Suprapubic skin (tissue), 4 donors: ENCODE measurements around the gene G2E3. TPM values are rescaled to one million over a fixed set of nuclear protein-coding genes. Genes with fewer than 3 reads are reported as not detected.
"Not testable (repeated sequence)": the region's sequence is repeated elsewhere in the genome, so short reads cannot be mapped to it uniquely, and the experiment has no call there.

Source experiments
- DNase-seq, 2 donors: peaks; one replicate each; pipeline ENCODE4 v3.0.0-alpha.2; 2019; ENCODE audit warnings: low spot score in 2 of 2
- H3K27ac ChIP-seq: fragments of 200-600 bp; sonication (generic); one replicate; pipeline ENCODE4 v1.5.1; 2019
- H3K27me3 ChIP-seq: fragments of 200-600 bp; sonication (generic); one replicate; pipeline ENCODE4 v1.5.1; 2019
- H3K36me3 ChIP-seq: fragments of 200-600 bp; sonication (generic); one replicate; pipeline ENCODE4 v1.5.1; 2019
- H3K4me1 ChIP-seq: fragments of 200-600 bp; sonication (generic); one replicate; pipeline ENCODE4 v1.5.1; 2019
- H3K4me3 ChIP-seq: fragments of 200-600 bp; sonication (generic); one replicate; pipeline ENCODE4 v1.5.1; 2019; ENCODE audit warnings: mild to moderate bottlenecking
- H3K9me3 ChIP-seq: fragments of 200-600 bp; sonication (generic); one replicate; pipeline ENCODE4 v1.5.1; 2019
- CTCF ChIP-seq, 2 donors: fragments of 200-600 bp in 1 of 2; fragments of 450-650 bp in 1 of 2; sonication (generic) in 1 of 2; IDR thresholded peaks; one replicate each; pipeline ENCODE4 v1.5.1; 2016 to 2019; ENCODE audit warnings: antibody characterized with exemption in 2 of 2, mild to moderate bottlenecking in 1 of 2, moderate library complexity in 1 of 2
- EP300 ChIP-seq: sonication (generic); formaldehyde crosslinking; IDR thresholded peaks from one replicate; pipeline ENCODE4 v1.6.1; 2017; ENCODE audit warnings: antibody characterized with exemption
- POLR2A ChIP-seq, 2 donors: fragments of 450-650 bp; IDR thresholded peaks; one replicate each; pipeline ENCODE4 v1.6.1; 2017; ENCODE audit warnings: antibody characterized with exemption in 2 of 2, mild to moderate bottlenecking in 2 of 2, moderate library complexity in 2 of 2
- POLR2AphosphoS5 ChIP-seq, 3 donors: sonication (generic); formaldehyde crosslinking; IDR thresholded peaks; one replicate each; pipeline ENCODE4 v1.6.1; 2017; ENCODE audit warnings: antibody characterized with exemption in 3 of 3
- whole genome bisulfite sequencing: methylation state at CpG from one replicate; pipeline ENCODE4 v1.1.5; 2018; 5-methylcytosine and 5-hydroxymethylcytosine counted together
- total RNA-seq, 4 donors: library from RNA; depleted of rRNA; stranded (reverse); fragments of >200 nt; gene quantifications; one replicate each; pipeline ENCODE4 v1.1.0, GENCODE V29; 2016

Gene G2E3
- total RNA-seq, 4 donors from 2014 or later, result 7.3 to 13.9 (median 9.7) TPM

DNA sequence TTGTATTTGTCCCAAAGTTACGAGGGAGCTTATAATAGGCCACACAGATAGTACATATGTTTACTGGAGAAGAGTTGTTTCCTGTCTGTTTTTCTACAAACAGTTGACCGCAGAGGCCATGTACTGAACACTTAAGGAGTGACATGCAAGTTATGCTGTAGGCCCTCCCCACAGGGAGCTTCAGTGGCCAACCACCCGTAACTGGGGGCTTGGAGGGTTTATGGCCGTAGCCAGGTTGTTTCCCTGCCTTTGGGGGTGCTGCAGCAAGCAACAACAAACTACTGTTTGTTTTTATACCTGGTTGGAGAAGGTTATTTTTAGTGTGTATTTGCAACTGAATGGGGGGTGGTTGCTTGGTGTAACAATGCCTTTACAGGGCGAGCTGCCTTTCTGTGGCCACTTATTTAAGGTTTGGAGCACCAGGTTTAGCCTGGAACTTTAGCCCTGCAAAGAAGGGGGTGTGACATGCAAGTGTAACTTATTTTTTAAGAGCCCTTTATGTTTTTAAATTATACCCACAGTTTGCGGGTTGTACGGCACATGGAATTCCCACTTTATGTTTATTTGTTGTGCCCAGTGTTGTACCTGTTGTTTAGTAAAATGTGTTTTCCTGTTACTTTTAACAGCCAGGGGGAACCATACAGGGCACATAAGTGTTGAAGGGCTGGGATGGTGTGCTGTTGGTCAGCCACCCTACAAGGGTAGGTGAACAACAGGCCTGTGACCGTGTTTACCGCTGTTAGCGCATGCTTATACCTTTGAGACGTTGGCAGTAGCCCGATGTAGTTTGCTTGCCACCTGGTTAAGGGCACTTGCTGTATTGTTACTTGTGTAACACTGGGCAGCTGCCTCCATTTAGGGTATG is 29.9 kb upstream of the G2E3 start:
- no peaks in the 10 kb centered on the region for H3K36me3 ChIP-seq
- TF ChIP-seq CTCF (IDR thresholded peaks at IDR 0.05) (no peak), POLR2A (IDR thresholded peaks at IDR 0.05) (no peak)
- 92% methylated on average over 12 of the region's 12 CpGs for WGBS
- DNase-seq, result no peak
- no peaks in the 10 kb centered on the region for H3K9me3 ChIP-seq
- no peak overlapping the region for H3K4me3 ChIP-seq
- H3K27ac ChIP-seq, result no peak overlapping the region
- H3K27me3 ChIP-seq, result no peaks in the 10 kb centered on the region
- no peaks in the 10 kb centered on the region for H3K4me1 ChIP-seq

- no peaks in the 10 kb centered on the region for H3K9me3 ChIP-seq
- no peak for TF ChIP-seq EP300
- TF ChIP-seq CTCF (IDR thresholded peaks at IDR 0.05), result no peak
- no peak for TF ChIP-seq POLR2A (IDR thresholded peaks at IDR 0.05)
- no peak for TF ChIP-seq POLR2AphosphoS5 (IDR thresholded peaks at IDR 0.05)
- no peak for DNase-seq
- no peaks in the 10 kb centered on the region for H3K27me3 ChIP-seq
- no peaks in the 10 kb centered on the region for H3K4me1 ChIP-seq
- H3K36me3 ChIP-seq, result no peaks in the 10 kb centered on the region
- no peak overlapping the region for H3K4me3 ChIP-seq
- no peak overlapping the region for H3K27ac ChIP-seq
- 86% methylated on average over 5 of the region's 5 CpGs for WGBS
These were observed 26.7 kb upstream of the G2E3 start for GRCh38 chr14:30532264-30532663.

DNA sequence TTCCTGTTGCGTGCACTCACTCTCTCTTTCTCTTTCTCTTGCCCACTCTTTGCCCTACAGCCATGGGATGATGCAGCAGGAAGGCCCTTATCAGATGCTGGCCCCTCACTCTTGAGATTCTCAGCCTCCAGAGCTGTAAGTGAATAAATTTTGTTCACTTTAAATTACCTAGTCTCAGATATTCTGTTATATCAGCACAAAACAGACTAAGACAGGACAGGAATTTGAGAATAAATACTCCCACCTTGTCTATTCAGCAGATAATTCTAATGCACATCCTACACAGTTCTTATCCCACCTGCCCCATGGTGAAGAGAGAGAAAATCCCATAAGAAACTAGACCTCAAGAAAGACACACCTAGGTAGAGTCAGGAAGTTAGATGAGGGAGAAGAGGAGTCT is 25.8 kb upstream of the G2E3 start:
- 100% methylated on average over 1 of the region's 1 CpG for WGBS
- Histone ChIP-seq H3K4me3 (no peak overlapping the region), H3K9me3 (no peaks in the 10 kb centered on the region), H3K36me3 (no peaks in the 10 kb centered on the region), H3K4me1 (no peaks in the 10 kb centered on the region), H3K27ac (no peak overlapping the region), H3K27me3 (no peaks in the 10 kb centered on the region)
- TF ChIP-seq POLR2AphosphoS5 (IDR thresholded peaks at IDR 0.05), result no peak
- TF ChIP-seq CTCF (IDR thresholded peaks at IDR 0.05), result no peak
- no peak for TF ChIP-seq EP300
- TF ChIP-seq POLR2A (IDR thresholded peaks at IDR 0.05), result no peak
- no peak for DNase-seq

- no peak for TF ChIP-seq POLR2AphosphoS5 (IDR thresholded peaks at IDR 0.05)
- no peak for TF ChIP-seq CTCF (IDR thresholded peaks at IDR 0.05)
- no peak for TF ChIP-seq POLR2A (IDR thresholded peaks at IDR 0.05)
- TF ChIP-seq EP300, result no peak
- Histone ChIP-seq H3K27ac (no peak overlapping the region), H3K9me3 (no peaks in the 10 kb centered on the region), H3K27me3 (no peaks in the 10 kb centered on the region), H3K4me1 (no peaks in the 10 kb centered on the region), H3K36me3 (no peaks in the 10 kb centered on the region), H3K4me3 (no peak overlapping the region)
- 100% methylated on average over 1 of the region's 1 CpG for WGBS
- DNase-seq, result no peak
These were observed 17.6 kb upstream of the G2E3 start for GRCh38 chr14:30541318-30541717.

DNA sequence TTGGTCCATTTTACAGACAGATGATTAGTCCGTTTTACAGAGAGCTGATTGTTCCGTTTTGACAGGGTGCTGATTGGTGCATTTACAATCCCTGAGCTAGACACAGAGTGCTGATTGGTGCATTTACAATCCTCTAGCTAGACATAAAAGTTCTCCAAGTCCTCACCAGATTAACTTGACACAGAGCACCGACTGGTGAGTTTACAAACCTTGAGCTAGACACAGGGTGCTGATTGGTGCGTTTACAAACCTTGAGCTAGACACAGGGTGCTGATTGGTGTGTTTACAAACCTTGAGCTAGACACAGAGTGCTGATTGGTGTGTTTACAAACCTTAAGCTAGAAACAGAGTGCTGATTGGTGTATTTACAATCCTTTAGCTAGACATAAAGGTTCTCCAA is 12.2 kb upstream of the G2E3 start:
- peaks cover 12% of the 10 kb centered on the region for H3K27me3 ChIP-seq
- H3K9me3 ChIP-seq, H3K4me3 ChIP-seq, H3K27ac ChIP-seq, DNase-seq, H3K36me3 ChIP-seq, H3K4me1 ChIP-seq: not testable (repeated sequence)
- WGBS, result 96% methylated on average over 4 of the region's 4 CpGs
